Endothelial cell of umbilical vein (primary cell): ENCODE data around the gene FNDC5. TPM values are rescaled to one million over a fixed set of nuclear protein-coding genes. Genes with fewer than 3 reads are reported as not detected.

Source experiments
- BruUV-seq: library from RNA; stranded (reverse); fragments of 400-500 nt; replicated peaks from 2 replicates; lab custom pipeline; 2021; lab: Mats Ljungman, UMichigan
- CTCF ChIA-PET: fragments of 300-600, 350-600 bp; sonication (Branson Sonifier 250); formaldehyde crosslinking; loops from one replicate; lab custom pipeline; 2021; ENCODE audit warnings: antibody characterized with exemption, inconsistent platforms; lab: Charles Lee
- POLR2A ChIA-PET: fragments of 300-600, 350-600 bp; sonication (Branson Sonifier 250); formaldehyde crosslinking; loops from one replicate; lab custom pipeline; 2021; ENCODE audit warnings: antibody characterized with exemption, inconsistent platforms; lab: Charles Lee
- DNase-seq: peaks from one replicate; pipeline ENCODE4 v3.0.0-alpha.2; 2011; ENCODE audit warnings: low read depth, low spot score
- FAIRE-seq: peaks from 2 replicates; lab custom pipeline; 2011; peaks lifted over from hg19 to GRCh38; lab: Jason Lieb, UNC
- H2AFZ ChIP-seq: 2 replicates; pipeline ENCODE4 v1.6.0; 2012; ENCODE audit warnings: low read depth, low read length, control low read depth, inconsistent platforms
- H3K27ac ChIP-seq: 2 replicates; pipeline ENCODE4 v1.5.1; 2011; ENCODE audit warnings: low read depth, mild to moderate bottlenecking, control low read depth, low read length, moderate library complexity; ENCODE audit not compliant: insufficient read depth
- H3K27me3 ChIP-seq, 2 experiments: 2 replicates each; pipeline versions ENCODE4 v1.6.0 to v1.6.1; 2011; ENCODE audit warnings: low read length in 2 of 2, mixed read lengths in 1 of 2; ENCODE audit not compliant: control insufficient read depth in 2 of 2, insufficient read depth in 2 of 2
- H3K36me3 ChIP-seq, 2 experiments: 2 replicates in 1 of 2; 3 replicates in 1 of 2; pipeline ENCODE4 v1.5.1; 2011; ENCODE audit warnings: low read length in 2 of 2, mild to moderate bottlenecking in 1 of 2, moderate library complexity in 1 of 2; ENCODE audit not compliant: control insufficient read depth in 2 of 2, insufficient read depth in 2 of 2; ENCODE audit errors: extremely low read depth in 1 of 2
- H3K4me1 ChIP-seq: 3 replicates; pipeline ENCODE4 v1.5.1; 2011; ENCODE audit warnings: mild to moderate bottlenecking, low read length; ENCODE audit not compliant: control insufficient read depth, insufficient read depth; ENCODE audit errors: extremely low read depth
- H3K4me2 ChIP-seq: 2 replicates; pipeline ENCODE4 v1.6.1; 2011; ENCODE audit warnings: low read length, control low read depth, mixed read lengths; ENCODE audit not compliant: insufficient read depth
- H3K4me3 ChIP-seq, 3 experiments: fragments of 200-600 bp in 1 of 3; sonication (generic), shearing (Covaris generic) in 1 of 3; replicated peaks in 1 of 3; 2 replicates each; pipeline ENCODE4 v1.5.1; 2011 to 2016; ENCODE audit warnings: control low read depth in 3 of 3, low read length in 3 of 3, mild to moderate bottlenecking in 2 of 3, inconsistent platforms in 1 of 3, low read depth in 1 of 3, moderate library complexity in 1 of 3; ENCODE audit not compliant: insufficient read depth in 1 of 3
- H3K79me2 ChIP-seq: 2 replicates; pipeline ENCODE4 v1.6.0; 2012; ENCODE audit warnings: low read length, inconsistent platforms; ENCODE audit not compliant: control insufficient read depth, insufficient read depth
- H3K9ac ChIP-seq: replicated peaks from 2 replicates; pipeline ENCODE3; 2011; ENCODE audit warnings: low read length, control low read depth; ENCODE audit not compliant: insufficient read depth; ENCODE audit errors: extremely low read depth
- H3K9me1 ChIP-seq: replicated peaks from 3 replicates; pipeline ENCODE4 v1.6.0; 2011; ENCODE audit warnings: mild to moderate bottlenecking, low read length; ENCODE audit not compliant: control insufficient read depth, insufficient read depth; ENCODE audit errors: extremely low read depth
- H3K9me3 ChIP-seq: replicated peaks from 2 replicates; pipeline ENCODE4 v1.5.1; 2012; ENCODE audit warnings: low read length, inconsistent platforms; ENCODE audit not compliant: control insufficient read depth, insufficient read depth
- H4K20me1 ChIP-seq: replicated peaks from 2 replicates; pipeline ENCODE3; 2011; ENCODE audit warnings: mild to moderate bottlenecking, low read length; ENCODE audit not compliant: control insufficient read depth, insufficient read depth; ENCODE audit errors: extremely low read depth
- FOS ChIP-seq: IDR thresholded peaks from 2 replicates; pipeline ENCODE4 v1.6.1; 2011; ENCODE audit warnings: mild to moderate bottlenecking, low read length, moderate library complexity, borderline replicate concordance; ENCODE audit not compliant: insufficient read depth
- JUN ChIP-seq: IDR thresholded peaks from 2 replicates; pipeline ENCODE4 v1.6.1; 2011; ENCODE audit warnings: borderline replicate concordance, low read depth; ENCODE audit not compliant: insufficient read length, insufficient read depth
- dilution Hi-C: fragments of 300-500 bp; cut with MboI; formaldehyde crosslinking; loops from one replicate; pipeline ENCODE4 v1.15.0; 2019; ENCODE audit warnings: low sequenced_read_pairs; ENCODE audit not compliant: extremely low pct_ligation_motif_present
- intact Hi-C: fragments of 100-400 bp; cut with micrococcal nuclease; formaldehyde crosslinking; loops from one replicate; pipeline ENCODE4 v1.10.0; 2022
- polyA plus RNA-seq, 4 experiments: library from polyadenylated mRNA; depleted of rRNA in 3 of 4; stranded (reverse) in 3 of 4; unstranded in 1 of 4; fragments of >200 nt; gene quantifications; 2 replicates each; pipeline versions ENCODE4 v1.2.1 to v1.2.3, GENCODE V29; 2011 to 2012; ENCODE audit warnings: missing spikeins in 1 of 4
- total RNA-seq: library from RNA; stranded (reverse); gene quantifications from 2 replicates; pipeline ENCODE4 v1.2.3, GENCODE V29; 2021

Gene FNDC5
- total and polyA plus RNA-seq, 2 donors (not counting 3 experiments of a cell fraction or from before 2014, with no cell fraction given): 0.14 to 0.64 TPM

GRCh38 chr1:32813941-32814739 lies 56.6 kb downstream of the FNDC5 start:
- FAIRE-seq: no peak

More at GRCh38 chr1:32813941-32814739, 56.6 kb downstream of the FNDC5 start:
- Histone ChIP-seq H4K20me1 (peaks cover 3% of the 10 kb centered on the region), H3K9ac (no peak overlapping the region), H3K4me3 (no peak overlapping the region), H3K79me2 (peaks cover 80% of the 10 kb centered on the region), H3K4me2 (no peak overlapping the region), H3K9me3 (no peaks in the 10 kb centered on the region), H3K27ac (no peak overlapping the region), H2AFZ (no peak overlapping the region), H3K27me3 (no peaks in the 10 kb centered on the region), H3K9me1 (no peaks in the 10 kb centered on the region), H3K36me3 (peaks cover 3 to 6% of the 10 kb centered on the region in 2 experiments), H3K4me1 (peaks cover 25% of the 10 kb centered on the region)
- TF ChIP-seq JUN: no peak
- TF ChIP-seq FOS: no peak
- BruUV-seq: no TSS peak
- dilution Hi-C loops: no loop called here
- ChIA-PET POLR2A (no interaction called here), CTCF (no interaction called here)
- intact Hi-C loops: no loop called here
- DNase-seq: no peak

Other genes starting within 250 kb of the FNDC5 start
- gene ZBTB8OS, start 220.4 kb downstream of the FNDC5 start, total RNA-seq: 38.0 and 41.9 TPM in 2 replicates
- 28.0 and 28.3 TPM in 2 replicates for gene ZBTB8OS, start 220.4 kb downstream of the FNDC5 start, polyA plus RNA-seq
- gene RBBP4, start 219.7 kb downstream of the FNDC5 start, total RNA-seq: 228 and 241 TPM in 2 replicates
- gene RBBP4, start 219.7 kb downstream of the FNDC5 start, polyA plus RNA-seq: 64.8 and 84.9 TPM in 2 replicates
- 6.5 and 9.4 TPM in 2 replicates for gene SYNC, start 168.1 kb downstream of the FNDC5 start, total RNA-seq
- 2.5 and 3.5 TPM in 2 replicates for gene SYNC, start 168.1 kb downstream of the FNDC5 start, polyA plus RNA-seq
- 130 and 144 TPM in 2 replicates for gene YARS1, start 53.6 kb downstream of the FNDC5 start, total RNA-seq
- gene YARS1, start 53.6 kb downstream of the FNDC5 start, polyA plus RNA-seq: 31.5 and 38.2 TPM in 2 replicates
- gene S100PBP, start 53.3 kb downstream of the FNDC5 start, total RNA-seq: 36.9 and 38.6 TPM in 2 replicates
- gene S100PBP, start 53.3 kb downstream of the FNDC5 start, polyA plus RNA-seq: 15.4 and 16.4 TPM in 2 replicates
- gene HPCA, start 15.6 kb upstream of the FNDC5 start, total RNA-seq: not detected in 2 replicates
- not detected in 2 replicates for gene HPCA, start 15.6 kb upstream of the FNDC5 start, polyA plus RNA-seq
- gene TMEM54, start 30.5 kb upstream of the FNDC5 start, total RNA-seq: 14.8 and 23.6 TPM in 2 replicates
- 77.2 and 89.7 TPM in 2 replicates for gene TMEM54, start 30.5 kb upstream of the FNDC5 start, polyA plus RNA-seq
- 24.2 and 25.6 TPM in 2 replicates for gene RNF19B, start 93.9 kb upstream of the FNDC5 start, total RNA-seq
- 19.2 and 19.6 TPM in 2 replicates for gene RNF19B, start 93.9 kb upstream of the FNDC5 start, polyA plus RNA-seq
- 131 and 134 TPM in 2 replicates for gene AK2, start 166.0 kb upstream of the FNDC5 start, total RNA-seq
- gene AK2, start 166.0 kb upstream of the FNDC5 start, polyA plus RNA-seq: 71.4 and 107 TPM in 2 replicates
- 0.76 and 0.91 TPM in 2 replicates for gene AZIN2, start 210.2 kb upstream of the FNDC5 start, total RNA-seq
- gene AZIN2, start 210.2 kb upstream of the FNDC5 start, polyA plus RNA-seq: 1.3 and 1.4 TPM in 2 replicates